NCI-H2171 (cell line): Measurements from ENCODE around the gene PCDHA11.
"Not testable (repeated sequence)": the region's sequence is repeated elsewhere in the genome, so short reads cannot be mapped to it uniquely, and the experiment has no call there.

Source experiments
- DNase-seq: peaks from one replicate; lab custom pipeline; 2025; lab: John Stamatoyannopoulos, UW

The PCDHA11 gene

DNA sequence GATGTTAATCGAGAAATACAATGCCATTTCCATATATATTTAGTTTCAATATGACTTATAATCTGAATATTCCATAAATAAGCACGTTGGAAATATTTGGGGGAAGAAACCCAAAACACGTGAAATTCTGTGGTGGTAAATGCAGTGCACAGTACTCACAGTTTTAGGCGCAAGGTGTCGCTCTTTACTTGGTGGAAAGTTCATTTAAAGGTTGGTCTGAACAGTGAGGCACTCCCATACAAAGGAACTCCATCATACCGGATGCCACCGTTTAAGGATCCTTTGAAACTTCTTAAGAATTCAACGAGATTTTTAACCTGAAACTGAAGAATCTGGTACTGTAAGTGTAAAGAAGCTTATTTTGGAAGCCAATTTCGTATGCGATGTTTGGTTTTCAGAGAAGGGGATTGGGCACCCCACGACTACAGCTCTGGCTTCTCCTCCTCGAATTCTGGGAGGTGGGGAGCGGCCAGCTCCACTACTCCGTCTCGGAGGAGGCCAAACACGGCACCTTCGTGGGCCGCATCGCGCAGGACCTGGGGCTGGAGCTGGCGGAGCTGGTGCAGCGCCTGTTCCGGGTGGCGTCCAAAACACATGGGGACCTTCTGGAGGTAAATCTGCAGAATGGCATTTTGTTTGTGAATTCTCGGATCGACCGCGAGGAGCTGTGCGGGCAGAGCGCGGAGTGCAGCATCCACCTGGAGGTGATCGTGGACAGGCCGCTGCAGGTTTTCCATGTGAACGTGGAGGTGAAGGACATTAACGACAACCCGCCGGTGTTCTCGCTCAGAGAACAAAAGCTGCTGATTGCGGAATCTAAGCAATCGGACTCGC, at the start of gene PCDHA11:
PCDHA11 (plus strand) TSS at position 237 of the 834 bp plus-strand sequence; CDS start at position 384, 147 bp downstream.
- DNase-seq = no peak

DNA sequence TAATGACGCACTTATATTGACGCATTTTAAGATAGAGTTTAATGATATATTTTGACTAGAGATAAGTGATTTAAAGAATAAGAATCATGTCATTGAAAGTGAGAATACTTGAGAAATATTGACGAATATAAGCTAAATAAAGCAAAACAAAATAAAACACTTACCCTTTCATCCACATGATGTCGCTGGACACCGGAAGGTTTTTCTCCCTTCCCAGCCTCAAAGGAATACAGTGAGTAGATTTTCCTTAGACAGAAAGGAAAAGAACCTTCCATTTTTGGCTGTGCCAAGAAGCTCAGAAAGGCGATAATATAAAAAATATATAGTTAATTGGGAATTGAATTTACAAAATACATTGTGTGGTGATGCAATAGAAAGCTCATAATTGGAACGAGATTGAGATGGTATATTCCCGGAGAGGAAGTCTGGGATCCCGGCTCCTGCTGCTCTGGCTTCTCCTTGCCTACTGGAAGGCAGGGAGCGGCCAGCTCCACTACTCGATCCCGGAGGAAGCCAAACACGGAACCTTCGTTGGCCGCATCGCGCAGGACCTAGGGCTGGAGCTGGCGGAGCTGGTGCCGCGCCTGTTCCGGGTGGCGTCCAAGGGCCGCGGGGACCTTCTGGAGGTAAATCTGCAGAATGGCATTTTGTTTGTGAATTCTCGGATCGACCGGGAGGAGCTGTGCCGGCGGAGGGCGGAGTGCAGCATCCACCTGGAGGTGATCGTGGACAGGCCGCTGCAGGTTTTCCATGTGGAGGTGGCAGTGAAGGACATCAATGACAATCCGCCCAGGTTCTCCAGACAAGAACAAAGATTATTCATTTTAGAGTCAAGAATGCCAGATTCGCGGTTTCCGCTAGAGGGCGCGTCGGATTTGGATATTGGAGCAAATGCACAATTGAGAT, 47.1 kb upstream of the PCDHA11 start, which contains the start of gene PCDHA5:
PCDHA5 (plus strand) TSS at position 239 of the 906 bp plus-strand sequence.
- no peak for DNase-seq

DNA sequence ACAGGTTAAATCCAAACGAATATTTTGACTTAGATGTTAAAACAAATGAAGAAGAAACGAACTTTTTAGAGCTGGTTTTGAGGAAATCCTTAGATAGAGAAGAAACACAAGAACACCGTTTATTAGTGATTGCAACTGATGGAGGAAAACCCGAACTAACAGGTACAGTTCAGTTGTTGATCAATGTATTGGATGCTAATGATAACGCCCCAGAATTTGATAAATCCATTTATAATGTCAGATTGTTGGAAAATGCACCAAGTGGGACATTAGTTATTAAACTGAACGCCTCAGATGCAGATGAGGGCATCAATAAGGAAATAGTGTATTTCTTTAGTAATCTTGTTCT, 46.5 kb upstream of the PCDHA11 start:
- no peak for DNase-seq

- not testable (repeated sequence) for DNase-seq
Measured at GRCh38 chr5:140822969-140823368, 45.8 kb upstream of the PCDHA11 start.

DNA sequence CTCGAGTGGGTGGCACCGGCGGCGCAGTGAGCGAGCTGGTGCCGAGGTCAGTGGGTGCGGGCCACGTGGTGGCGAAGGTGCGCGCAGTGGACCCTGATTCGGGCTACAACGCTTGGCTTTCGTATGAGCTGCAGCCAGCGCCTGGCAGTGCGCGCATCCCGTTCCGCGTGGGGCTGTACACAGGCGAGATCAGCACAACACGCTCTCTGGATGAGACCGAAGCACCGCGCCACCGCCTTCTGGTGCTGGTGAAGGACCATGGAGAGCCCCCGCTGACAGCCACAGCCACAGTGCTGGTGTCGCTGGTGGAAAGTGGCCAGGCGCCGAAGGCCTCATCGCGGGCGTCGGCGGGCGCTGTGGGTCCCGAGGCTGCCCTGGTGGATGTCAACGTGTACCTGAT, 45.3 kb upstream of the PCDHA11 start:
- DNase-seq = no peak

DNA sequence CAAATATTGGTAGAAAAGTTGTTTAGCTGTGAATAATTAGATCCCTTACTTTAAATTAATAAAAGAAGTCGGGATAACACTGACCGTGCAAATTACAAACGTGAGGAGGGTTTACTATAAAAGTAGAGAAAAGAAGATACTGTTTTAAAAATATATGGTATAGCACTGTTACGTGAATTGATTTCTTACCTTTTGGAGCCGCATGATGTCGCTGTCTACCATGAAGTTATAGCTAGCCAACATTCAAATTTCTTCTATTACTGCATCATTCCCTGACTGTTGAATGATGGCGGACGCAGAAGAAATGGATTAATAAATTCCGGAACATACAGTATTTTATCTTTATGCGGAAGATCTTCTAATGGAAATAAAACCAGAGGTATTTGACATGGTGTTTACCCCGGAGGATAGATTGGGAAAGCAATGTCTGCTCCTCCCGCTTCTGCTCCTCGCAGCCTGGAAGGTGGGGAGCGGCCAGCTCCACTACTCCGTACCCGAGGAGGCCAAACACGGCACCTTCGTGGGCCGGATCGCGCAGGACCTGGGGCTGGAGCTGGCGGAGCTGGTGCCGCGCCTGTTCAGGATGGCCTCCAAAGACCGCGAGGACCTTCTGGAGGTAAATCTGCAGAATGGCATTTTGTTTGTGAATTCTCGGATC, 40.9 kb upstream of the PCDHA11 start, which contains the start of gene PCDHA6:
PCDHA6 (plus strand) TSS at position 257 of the 658 bp plus-strand sequence; CDS start at position 389, 132 bp downstream.
- DNase-seq = peak; percentile 31

- peak; percentile 34 for DNase-seq
Measured at GRCh38 chr5:140828362-140828737, 40.4 kb upstream of the PCDHA11 start.

DNA sequence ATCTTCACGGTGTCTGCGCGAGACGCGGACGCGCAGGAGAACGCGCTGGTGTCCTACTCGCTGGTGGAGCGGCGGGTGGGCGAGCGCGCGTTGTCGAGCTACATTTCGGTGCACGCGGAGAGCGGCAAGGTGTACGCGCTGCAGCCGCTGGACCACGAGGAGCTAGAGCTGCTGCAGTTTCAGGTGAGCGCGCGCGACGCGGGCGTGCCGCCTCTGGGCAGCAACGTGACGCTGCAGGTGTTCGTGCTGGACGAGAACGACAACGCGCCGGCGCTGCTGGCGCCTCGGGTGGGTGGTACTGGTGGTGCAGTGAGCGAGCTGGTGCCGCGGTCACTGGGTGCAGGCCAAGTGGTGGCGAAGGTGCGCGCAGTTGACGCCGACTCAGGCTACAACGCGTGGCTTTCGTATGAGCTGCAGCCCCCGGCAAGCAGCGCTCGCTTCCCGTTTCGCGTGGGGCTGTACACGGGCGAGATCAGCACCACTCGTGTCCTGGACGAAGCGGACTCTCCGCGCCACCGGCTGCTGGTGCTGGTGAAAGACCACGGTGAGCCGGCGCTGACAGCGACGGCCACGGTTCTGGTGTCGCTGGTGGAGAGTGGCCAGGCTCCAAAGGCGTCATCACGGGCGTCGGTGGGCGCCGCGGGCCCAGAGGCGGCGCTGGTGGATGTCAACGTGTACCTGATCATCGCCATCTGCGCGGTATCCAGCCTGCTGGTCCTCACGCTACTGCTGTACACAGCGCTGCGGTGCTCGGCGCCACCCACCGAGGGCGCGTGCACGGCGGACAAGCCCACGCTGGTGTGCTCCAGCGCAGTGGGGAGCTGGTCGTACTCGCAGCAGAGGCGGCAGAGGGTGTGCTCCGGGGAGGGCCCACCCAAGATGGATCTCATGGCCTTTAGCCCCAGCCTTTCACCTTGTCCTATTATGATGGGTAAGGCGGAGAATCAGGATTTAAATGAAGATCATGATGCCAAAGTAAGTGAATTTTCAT, 39.0 kb upstream of the PCDHA11 start:
- not testable (repeated sequence) for DNase-seq

DNA sequence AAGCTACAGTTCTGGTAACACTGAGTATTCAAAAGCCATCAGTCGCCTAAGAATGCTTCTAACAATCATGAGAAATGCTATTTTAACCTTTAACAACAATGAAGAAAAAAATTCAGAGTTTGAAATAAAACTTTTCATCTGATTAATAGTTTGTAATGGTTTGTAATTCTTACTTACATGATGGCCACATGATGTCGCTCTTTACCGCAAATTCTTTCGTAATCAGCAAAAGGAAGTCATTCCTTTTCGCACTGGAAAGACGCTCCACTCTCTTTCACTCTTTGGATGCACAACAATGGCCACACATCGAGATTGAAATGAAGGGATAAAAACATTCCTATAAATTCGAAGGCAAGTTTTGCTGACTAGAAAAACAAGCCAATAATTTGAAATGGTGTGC, 34.8 kb upstream of the PCDHA11 start, which contains the start of gene PCDHA7:
PCDHA7 (plus strand) TSS at position 277 of the 400 bp plus-strand sequence; CDS start at position 392, 115 bp downstream.
- no peak for DNase-seq

DNA sequence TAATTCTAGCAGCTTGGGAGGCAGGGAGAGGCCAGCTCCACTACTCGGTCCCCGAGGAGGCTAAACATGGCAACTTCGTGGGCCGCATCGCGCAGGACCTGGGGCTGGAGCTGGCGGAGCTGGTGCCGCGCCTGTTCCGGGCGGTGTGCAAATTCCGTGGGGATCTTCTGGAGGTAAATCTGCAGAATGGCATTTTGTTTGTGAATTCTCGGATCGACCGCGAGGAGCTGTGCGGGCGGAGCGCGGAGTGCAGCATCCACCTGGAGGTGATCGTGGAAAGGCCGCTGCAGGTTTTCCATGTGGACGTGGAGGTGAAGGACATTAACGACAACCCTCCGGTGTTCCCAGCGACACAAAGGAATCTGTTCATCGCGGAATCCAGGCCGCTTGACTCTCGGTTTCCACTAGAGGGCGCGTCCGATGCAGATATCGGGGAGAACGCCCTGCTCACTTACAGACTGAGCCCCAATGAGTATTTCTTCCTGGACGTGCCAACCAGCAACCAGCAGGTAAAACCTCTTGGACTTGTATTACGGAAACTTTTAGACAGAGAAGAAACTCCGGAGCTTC, 34.2 kb upstream of the PCDHA11 start:
- DNase-seq = not testable (repeated sequence)

- no peak for DNase-seq
Measured at GRCh38 chr5:140835622-140836510, 32.9 kb upstream of the PCDHA11 start.

DNA sequence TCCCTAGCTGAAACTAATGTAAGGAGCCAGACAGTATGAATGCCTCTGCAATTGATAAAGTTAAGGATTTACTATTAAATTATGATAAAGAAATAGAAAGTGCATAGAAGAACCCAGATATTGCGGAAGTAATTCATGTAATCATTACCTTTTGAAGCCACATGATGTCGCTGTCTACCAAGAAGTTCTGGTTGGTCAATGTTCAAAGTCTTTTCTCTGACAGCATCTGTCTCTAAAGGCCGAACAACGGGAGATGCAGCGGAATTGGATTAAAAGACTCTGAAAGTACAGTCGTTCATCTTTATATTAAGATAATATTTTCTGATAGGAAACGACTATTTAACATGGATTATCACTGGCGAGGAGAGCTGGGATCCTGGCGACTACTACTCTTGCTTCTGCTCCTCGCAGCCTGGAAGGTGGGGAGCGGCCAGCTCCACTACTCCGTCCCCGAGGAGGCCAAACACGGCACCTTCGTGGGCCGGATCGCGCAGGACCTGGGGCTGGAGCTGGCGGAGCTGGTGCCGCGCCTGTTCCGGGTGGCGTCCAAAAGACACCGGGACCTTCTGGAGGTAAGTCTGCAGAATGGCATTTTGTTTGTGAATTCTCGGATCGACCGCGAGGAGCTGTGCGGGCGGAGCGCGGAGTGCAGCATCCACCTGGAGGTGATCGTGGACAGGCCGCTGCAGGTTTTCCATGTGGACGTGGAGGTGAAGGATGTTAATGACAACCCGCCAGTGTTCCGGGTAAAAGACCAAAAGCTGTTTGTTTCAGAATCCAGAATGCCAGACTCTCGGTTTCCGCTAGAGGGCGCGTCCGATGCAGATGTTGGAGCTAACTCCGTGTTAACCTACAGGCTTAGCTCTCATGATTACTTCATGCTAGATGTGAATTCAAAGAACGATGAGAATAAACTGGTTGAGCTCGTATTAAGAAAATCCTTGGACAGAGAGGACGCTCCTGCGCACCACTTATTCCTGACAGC, 27.5 kb upstream of the PCDHA11 start, which contains the start of gene PCDHA8:
PCDHA8 (plus strand) TSS at position 210 of the 985 bp plus-strand sequence; CDS start at position 345, 135 bp downstream.
- DNase-seq = no peak

DNA sequence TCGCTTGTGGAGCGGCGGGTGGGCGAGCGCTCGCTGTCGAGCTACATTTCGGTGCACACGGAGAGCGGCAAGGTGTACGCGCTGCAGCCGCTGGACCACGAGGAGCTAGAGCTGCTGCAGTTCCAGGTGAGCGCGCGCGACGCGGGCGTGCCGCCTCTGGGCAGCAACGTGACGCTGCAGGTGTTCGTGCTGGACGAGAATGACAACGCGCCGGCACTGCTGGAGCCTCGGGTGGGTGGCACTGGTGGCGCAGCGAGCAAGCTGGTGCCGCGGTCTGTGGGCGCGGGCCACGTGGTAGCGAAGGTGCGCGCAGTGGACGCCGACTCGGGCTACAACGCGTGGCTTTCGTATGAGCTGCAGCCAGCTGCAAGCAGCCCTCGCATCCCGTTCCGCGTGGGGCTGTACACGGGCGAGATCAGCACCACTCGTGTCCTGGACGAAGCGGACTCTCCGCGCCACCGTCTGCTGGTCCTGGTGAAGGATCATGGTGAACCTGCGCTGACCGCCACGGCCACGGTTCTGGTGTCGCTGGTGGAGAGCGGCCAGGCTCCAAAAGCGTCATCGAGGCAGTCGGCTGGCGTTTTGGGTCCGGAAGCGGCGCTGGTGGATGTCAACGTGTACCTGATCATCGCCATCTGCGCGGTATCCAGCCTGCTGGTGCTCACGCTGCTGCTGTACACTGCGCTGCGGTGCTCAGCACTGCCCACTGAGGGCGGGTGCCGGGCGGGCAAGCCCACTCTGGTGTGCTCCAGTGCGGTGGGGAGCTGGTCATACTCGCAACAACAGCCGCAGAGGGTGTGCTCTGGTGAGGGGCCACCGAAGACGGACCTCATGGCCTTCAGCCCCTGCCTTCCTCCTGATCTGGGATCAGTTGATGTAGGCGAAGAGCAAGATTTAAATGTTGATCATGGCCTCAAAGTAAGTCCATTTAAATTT, 25.7 kb upstream of the PCDHA11 start:
- no peak for DNase-seq

GRCh38 chr5:140848139-140849102, 20.3 kb upstream of the PCDHA11 start, which contains the start of gene PCDHA9:
Gene PCDHA9 (plus strand): TSS chr5:140848382. CDS start chr5:140848496, 114 bp downstream.
- not testable (repeated sequence) for DNase-seq
